SU-DHL-6 (cell line): ENCODE data around the gene ZNF488.

Experiments used
- H2AFZ ChIP-seq: fragments of 200-600 bp; sonication (generic); 2 replicates; pipeline ENCODE4 v1.6.1; 2014; ENCODE audit warnings: low read depth, mild to moderate bottlenecking, moderate library complexity, mixed read lengths, antibody characterized with exemption, low read length; ENCODE audit not compliant: severe bottlenecking
- H3F3A ChIP-seq: fragments of 200-600 bp; shearing (Covaris generic); 2 replicates; pipeline ENCODE4 v1.6.0; 2016; ENCODE audit warnings: antibody characterized with exemption, mild to moderate bottlenecking; ENCODE audit not compliant: insufficient read depth
- H3K27ac ChIP-seq: fragments of 200-600 bp; sonication (generic); 2 replicates; pipeline ENCODE4 v1.5.1; 2016; ENCODE audit warnings: low read depth, mild to moderate bottlenecking, low read length, moderate library complexity, mixed read lengths
- H3K27me3 ChIP-seq: fragments of 200-600 bp; sonication (generic), shearing (Covaris generic); 2 replicates; pipeline ENCODE4 v1.6.0; 2014; ENCODE audit warnings: mild to moderate bottlenecking, low read length
- H3K36me3 ChIP-seq: fragments of 200-600 bp; sonication (generic); 2 replicates; pipeline ENCODE4 v1.6.1; 2014; ENCODE audit warnings: mild to moderate bottlenecking, low read length, mixed read lengths
- H3K4me2 ChIP-seq: fragments of 300-600, 200-600 bp; shearing (Covaris generic), sonication (generic); 2 replicates; pipeline ENCODE4 v1.6.0; 2014; ENCODE audit warnings: low read length, low read depth, mild to moderate bottlenecking; ENCODE audit not compliant: poor library complexity, severe bottlenecking
- H3K4me3 ChIP-seq: fragments of 200-600 bp; sonication (generic); 2 replicates; pipeline ENCODE4 v1.5.1; 2014; ENCODE audit warnings: antibody characterized with exemption, low read length, mild to moderate bottlenecking, mixed read lengths; ENCODE audit not compliant: insufficient read depth, poor library complexity, severe bottlenecking
- H3K79me2 ChIP-seq: fragments of 200-600 bp; sonication (generic); 2 replicates; pipeline ENCODE4 v1.6.1; 2014; ENCODE audit warnings: mild to moderate bottlenecking, low read length, moderate library complexity; ENCODE audit not compliant: insufficient read depth
- H3K9ac ChIP-seq: fragments of 200-600 bp; sonication (generic); 2 replicates; pipeline ENCODE4 v1.7.0; 2014; ENCODE audit warnings: mild to moderate bottlenecking, low read length
- H3K9me2 ChIP-seq: fragments of 200-600 bp; sonication (generic); replicated peaks from 2 replicates; pipeline ENCODE4 v1.6.1; 2014; ENCODE audit warnings: low read length; ENCODE audit not compliant: insufficient read depth
- H3K9me3 ChIP-seq: fragments of 200-600 bp; sonication (generic); 2 replicates; pipeline ENCODE4 v1.6.1; 2014; ENCODE audit warnings: low read length, mixed read lengths; ENCODE audit not compliant: insufficient read depth
- H4K20me1 ChIP-seq: fragments of 200-600 bp; sonication (generic); 2 replicates; pipeline ENCODE4 v1.6.1; 2014; ENCODE audit warnings: low read depth, mild to moderate bottlenecking, antibody characterized with exemption, low read length, moderate library complexity, mixed read lengths
- EZH2phosphoT487 ChIP-seq: fragments of 200-600 bp; sonication (generic), shearing (Covaris generic); conservative IDR thresholded peaks from 2 replicates; pipeline ENCODE4 v1.6.1; 2018; ENCODE audit warnings: mild to moderate bottlenecking, antibody characterized with exemption, low read length, moderate library complexity, mixed read lengths
- TF ChIP-seq, protein P1 (sequence below): fragments of 200-600 bp; sonication (generic); IDR thresholded peaks from one replicate; pipeline ENCODE4 v1.5.1; 2017; ENCODE audit warnings: antibody characterized with exemption, mild to moderate bottlenecking, low read length, moderate library complexity; ENCODE audit not compliant: insufficient read depth, poor library complexity, severe bottlenecking

Gene ZNF488

DNA sequence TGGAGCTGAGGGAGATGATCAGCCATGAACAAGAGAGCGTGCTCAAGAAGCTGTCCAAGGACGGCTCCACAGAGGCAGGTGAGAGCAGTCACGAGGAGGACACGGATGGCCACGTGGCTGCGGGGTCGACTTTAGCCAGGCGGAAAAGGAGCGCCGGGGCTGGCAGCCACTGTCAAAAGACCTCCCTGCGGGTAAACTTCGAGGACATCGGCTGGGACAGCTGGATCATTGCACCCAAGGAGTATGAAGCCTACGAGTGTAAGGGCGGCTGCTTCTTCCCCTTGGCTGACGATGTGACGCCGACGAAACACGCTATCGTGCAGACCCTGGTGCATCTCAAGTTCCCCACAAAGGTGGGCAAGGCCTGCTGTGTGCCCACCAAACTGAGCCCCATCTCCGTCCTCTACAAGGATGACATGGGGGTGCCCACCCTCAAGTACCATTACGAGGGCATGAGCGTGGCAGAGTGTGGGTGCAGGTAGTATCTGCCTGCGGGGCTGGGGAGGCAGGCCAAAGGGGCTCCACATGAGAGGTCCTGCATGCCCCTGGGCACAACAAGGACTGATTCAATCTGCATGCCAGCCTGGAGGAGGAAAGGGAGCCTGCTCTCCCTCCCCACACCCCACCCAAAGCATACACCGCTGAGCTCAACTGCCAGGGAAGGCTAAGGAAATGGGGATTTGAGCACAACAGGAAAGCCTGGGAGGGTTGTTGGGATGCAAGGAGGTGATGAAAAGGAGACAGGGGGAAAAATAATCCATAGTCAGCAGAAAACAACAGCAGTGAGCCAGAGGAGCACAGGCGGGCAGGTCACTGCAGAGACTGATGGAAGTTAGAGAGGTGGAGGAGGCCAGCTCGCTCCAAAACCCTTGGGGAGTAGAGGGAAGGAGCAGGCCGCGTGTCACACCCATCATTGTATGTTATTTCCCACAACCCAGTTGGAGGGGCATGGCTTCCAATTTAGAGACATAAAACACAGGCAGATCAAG is 58.5 kb downstream of the ZNF488 start:
- Histone ChIP-seq H3K27ac (no peak overlapping the region), H3K4me3 (no peak overlapping the region), H3K79me2 (no peaks in the 10 kb centered on the region), H3K9ac (no peak overlapping the region), H3K36me3 (no peaks in the 10 kb centered on the region), H3K27me3 (no peaks in the 10 kb centered on the region), H3K9me2 (no peaks in the 10 kb centered on the region), H4K20me1 (no peaks in the 10 kb centered on the region), H3K4me2 (no peak overlapping the region), H3K9me3 (no peaks in the 10 kb centered on the region), H2AFZ (no peak overlapping the region), H3F3A (no peaks in the 10 kb centered on the region)
- TF ChIP-seq, protein P1, sequence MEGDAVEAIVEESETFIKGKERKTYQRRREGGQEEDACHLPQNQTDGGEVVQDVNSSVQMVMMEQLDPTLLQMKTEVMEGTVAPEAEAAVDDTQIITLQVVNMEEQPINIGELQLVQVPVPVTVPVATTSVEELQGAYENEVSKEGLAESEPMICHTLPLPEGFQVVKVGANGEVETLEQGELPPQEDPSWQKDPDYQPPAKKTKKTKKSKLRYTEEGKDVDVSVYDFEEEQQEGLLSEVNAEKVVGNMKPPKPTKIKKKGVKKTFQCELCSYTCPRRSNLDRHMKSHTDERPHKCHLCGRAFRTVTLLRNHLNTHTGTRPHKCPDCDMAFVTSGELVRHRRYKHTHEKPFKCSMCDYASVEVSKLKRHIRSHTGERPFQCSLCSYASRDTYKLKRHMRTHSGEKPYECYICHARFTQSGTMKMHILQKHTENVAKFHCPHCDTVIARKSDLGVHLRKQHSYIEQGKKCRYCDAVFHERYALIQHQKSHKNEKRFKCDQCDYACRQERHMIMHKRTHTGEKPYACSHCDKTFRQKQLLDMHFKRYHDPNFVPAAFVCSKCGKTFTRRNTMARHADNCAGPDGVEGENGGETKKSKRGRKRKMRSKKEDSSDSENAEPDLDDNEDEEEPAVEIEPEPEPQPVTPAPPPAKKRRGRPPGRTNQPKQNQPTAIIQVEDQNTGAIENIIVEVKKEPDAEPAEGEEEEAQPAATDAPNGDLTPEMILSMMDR = no peak
- TF ChIP-seq EZH2phosphoT487 = no peak

DNA sequence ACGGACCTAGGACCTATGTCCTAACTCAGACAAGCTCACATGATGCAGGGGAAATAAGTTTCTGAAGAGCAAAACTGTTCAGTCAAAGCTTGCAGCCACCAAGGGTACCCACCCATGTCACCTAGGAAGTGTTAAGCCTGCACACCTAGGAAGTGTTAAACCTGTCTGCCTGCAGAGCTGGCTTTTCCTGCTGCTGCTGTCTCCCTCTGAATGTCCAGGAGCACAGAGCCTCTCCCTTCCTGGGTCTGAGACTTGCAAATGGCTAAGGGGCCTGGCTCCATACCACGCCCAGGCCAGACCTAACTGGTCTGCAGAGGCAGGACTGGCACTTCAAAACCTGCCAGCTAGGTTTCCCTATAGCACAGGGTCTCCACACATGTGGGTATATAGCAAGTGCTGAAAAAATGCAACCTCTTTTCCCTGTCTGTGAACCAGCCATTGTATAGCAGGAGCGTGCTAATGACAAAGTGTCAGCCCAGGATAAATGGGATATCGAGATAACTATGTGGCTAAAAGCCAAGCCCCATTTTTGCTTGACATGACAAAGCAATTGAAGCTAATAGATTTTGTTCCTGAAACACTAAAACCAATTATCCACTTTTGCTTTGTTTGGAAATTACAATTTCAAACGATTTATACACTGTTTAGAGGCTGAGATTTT is 60.3 kb downstream of the ZNF488 start:
- Histone ChIP-seq H3K4me3 (no peak overlapping the region), H3K27me3 (no peaks in the 10 kb centered on the region), H3K4me2 (no peak overlapping the region), H3K9ac (no peak overlapping the region), H3K36me3 (no peaks in the 10 kb centered on the region), H3K79me2 (no peaks in the 10 kb centered on the region), H3K9me2 (no peaks in the 10 kb centered on the region), H4K20me1 (no peaks in the 10 kb centered on the region), H3K9me3 (no peaks in the 10 kb centered on the region), H3F3A (no peaks in the 10 kb centered on the region), H3K27ac (no peak overlapping the region), H2AFZ (no peak overlapping the region)
- TF ChIP-seq, protein P1 = no peak
- no peak for TF ChIP-seq EZH2phosphoT487

DNA sequence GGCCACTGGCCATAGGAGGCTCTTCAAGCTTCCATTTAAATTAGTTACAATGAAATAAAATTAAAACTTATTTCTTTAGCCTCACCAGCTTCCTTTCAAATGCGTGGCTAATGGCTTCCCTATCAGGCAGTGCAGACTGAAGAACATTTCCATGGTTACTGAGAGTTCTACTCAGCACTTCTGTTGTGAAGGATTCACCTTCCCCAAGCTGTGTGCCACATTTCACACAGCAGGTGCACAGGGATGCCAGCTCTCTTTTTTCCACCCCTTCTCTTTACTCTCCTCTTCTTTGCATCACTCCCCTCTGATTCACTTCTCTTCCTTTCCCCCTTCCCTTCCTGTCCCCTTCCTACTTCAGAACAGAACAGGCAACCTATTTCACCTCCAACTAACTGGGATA is 61.0 kb downstream of the ZNF488 start:
- H3K36me3 ChIP-seq = no peaks in the 10 kb centered on the region
- no peaks in the 10 kb centered on the region for H3K27me3 ChIP-seq
- H3F3A ChIP-seq = no peaks in the 10 kb centered on the region
- no peaks in the 10 kb centered on the region for H3K79me2 ChIP-seq
- no peaks in the 10 kb centered on the region for H3K9me2 ChIP-seq
- no peak overlapping the region for H2AFZ ChIP-seq
- no peak for TF ChIP-seq EZH2phosphoT487
- TF ChIP-seq, protein P1 = no peak
- H3K27ac ChIP-seq = no peak overlapping the region
- no peak overlapping the region for H3K4me2 ChIP-seq
- H3K9me3 ChIP-seq = no peaks in the 10 kb centered on the region
- no peaks in the 10 kb centered on the region for H4K20me1 ChIP-seq
- no peak overlapping the region for H3K4me3 ChIP-seq
- no peak overlapping the region for H3K9ac ChIP-seq
